ENCODE results near the gene RRP36.
A peak's percentile ranks its signal among the peaks of the same experiment; 100 is the strongest.
"Not testable (repeated sequence)": the region's sequence is repeated elsewhere in the genome, so short reads cannot be mapped to it uniquely, and the experiment has no call there.

RRP36 gene

DNA sequence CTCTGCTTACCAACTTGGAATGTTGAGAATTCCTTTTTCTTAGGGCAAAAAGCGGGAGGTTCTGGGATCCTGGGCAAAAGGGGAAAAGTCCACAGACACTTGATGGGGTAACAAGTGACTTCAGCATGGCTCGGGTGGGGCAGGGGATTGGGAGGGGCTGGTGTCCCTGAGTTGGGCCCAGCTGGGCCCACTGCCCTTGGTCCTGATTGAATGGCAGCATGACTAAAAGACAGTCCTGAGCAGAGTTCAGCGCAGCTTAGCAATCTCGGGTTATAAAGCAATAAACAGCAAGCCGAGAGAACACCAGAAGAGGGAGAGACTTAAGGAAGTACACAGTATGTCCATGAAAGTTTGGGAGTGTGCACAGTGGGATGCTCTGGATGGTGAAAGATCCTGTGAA, 31.5 kb upstream of the RRP36 start:
- DNase-seq (ENCODE audit: low spot score in 2 of 2) (no peak), ATAC-seq (no peak)
- Mint-ChIP-seq H3K4me3 (no peak overlapping the region), H3K36me3 (peaks cover 39% of the 10 kb centered on the region), H3K9me3 (no peaks in the 10 kb centered on the region), H3K27ac (peak overlapping the region; percentile 60), H3K4me1 (peaks cover 40% of the 10 kb centered on the region)

DNA sequence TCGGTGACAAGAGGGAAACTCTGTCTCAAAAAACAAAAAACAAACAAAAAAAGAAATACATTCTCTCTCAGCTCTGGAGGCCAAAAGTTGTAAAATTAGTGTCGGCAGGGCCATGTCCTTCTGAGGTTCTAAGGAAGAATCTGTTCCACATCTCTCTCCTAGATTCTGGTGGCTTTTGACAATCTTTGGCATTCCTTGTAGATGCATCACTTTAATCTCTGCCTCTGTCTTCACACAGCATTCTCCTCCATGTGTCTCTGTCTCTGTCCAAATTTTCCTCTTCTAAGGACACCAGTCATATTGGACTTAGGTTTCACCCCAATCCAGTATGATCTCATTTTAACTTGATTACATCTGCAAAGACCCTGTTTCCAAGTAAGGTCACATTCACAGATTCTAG, 28.0 kb upstream of the RRP36 start:
- H3K9me3 Mint-ChIP-seq: no peaks in the 10 kb centered on the region
- no peak for DNase-seq (ENCODE audit: low spot score in 2 of 2)
- peak overlapping the region; percentile 20 for H3K27ac Mint-ChIP-seq
- no peak overlapping the region for H3K4me3 Mint-ChIP-seq
- peaks cover 6% of the 10 kb centered on the region for H3K4me1 Mint-ChIP-seq
- no peak for ATAC-seq
- H3K36me3 Mint-ChIP-seq: peaks cover 35% of the 10 kb centered on the region

DNA sequence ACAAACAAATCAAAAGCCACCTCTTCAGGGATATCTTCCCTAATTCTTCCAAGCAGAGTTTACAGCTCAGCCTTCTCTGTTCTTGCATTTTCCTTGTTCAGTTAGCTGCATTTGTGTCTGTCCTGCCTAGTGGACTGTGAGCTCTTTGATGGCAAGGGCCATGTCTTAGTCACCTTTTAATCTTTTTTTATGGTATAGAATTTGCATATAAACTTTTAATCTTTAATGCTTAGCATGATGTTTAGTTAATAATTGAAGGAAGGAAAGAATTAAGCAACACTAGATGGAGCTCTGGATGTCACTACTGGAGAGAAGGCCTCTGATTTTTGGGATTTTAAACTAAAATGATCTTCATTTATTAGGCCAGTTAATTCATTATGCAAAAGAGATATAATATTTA, 24.9 kb upstream of the RRP36 start:
- Mint-ChIP-seq H3K4me1 (no peaks in the 10 kb centered on the region), H3K4me3 (no peak overlapping the region), H3K9me3 (no peaks in the 10 kb centered on the region), H3K27ac (no peak overlapping the region), H3K36me3 (peaks cover 11% of the 10 kb centered on the region)
- DNase-seq (ENCODE audit: low spot score in 2 of 2): no peak
- ATAC-seq: no peak

DNA sequence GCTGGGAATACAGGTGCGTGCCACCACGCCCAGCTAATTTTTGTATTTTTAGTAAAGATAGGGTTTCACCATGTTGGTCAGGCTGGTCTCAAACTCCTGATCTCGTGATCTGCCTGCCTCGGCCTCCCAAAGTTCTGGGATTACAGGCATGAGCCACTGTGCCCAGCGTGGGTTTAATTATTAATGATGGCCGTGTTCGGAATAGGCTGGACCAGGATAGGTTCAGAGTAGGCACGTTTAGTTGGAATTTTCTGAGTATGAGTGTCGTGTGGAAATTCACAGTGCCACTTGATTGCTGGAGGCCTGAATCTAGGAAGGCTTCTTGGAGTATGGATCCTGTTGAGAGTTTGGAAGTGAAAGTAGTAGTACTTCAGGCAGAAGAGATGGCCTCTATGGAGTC, 23.2 kb upstream of the RRP36 start:
- not testable (repeated sequence) for ATAC-seq; H3K4me1 Mint-ChIP-seq; H3K27ac Mint-ChIP-seq; H3K4me3 Mint-ChIP-seq; DNase-seq (ENCODE audit: low spot score in 2 of 2); H3K9me3 Mint-ChIP-seq
- H3K36me3 Mint-ChIP-seq: peaks cover 11% of the 10 kb centered on the region

DNA sequence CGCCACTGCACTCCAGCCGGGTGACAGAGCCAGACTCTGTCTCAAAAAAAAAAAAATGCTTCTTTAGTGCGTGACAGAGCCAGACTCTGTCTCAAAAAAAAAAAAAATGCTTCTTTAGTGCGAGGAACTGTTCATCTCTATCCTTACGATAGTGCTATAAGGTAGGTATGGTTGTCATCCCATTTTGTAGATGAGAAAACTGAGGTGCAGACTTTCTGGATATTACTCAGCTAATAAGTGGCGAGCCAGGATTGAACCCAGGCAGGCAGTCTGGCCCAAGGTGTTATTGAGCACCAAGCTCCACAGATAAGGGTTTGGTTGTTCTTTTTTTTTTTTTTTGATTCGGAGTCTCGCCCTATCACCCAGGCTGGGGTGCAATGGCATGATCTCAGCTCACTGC, 19.6 kb upstream of the RRP36 start:
- no peak for ATAC-seq
- Mint-ChIP-seq H3K9me3 (no peaks in the 10 kb centered on the region), H3K27ac (no peak overlapping the region)

DNA sequence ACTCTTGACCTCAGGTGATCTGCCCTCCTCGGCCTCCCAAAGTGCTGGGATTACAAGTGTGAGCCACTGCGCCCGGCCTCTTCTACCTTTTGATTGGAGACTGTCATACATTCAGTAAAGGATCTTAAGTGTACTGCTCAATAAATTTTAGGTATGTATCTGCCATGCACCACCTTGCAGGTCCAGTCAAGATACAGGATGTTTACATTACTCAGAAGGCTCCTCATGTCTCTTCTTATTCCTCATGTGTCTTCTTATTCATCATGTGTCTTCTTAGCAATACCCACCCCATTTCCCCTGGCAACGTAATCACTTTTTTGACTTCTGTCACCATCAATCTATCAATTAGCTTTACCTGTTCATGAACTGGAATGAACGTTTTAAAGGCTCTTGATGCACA, 15.6 kb upstream of the RRP36 start:
- Mint-ChIP-seq H3K9me3 (no peaks in the 10 kb centered on the region), H3K27ac (no peak overlapping the region), H3K4me3 (no peak overlapping the region), H3K36me3 (peaks cover 75% of the 10 kb centered on the region), H3K4me1 (no peaks in the 10 kb centered on the region)
- ATAC-seq (no peak), DNase-seq (ENCODE audit: low spot score in 2 of 2) (no peak)

More for the DNA sequence above, 19.6 kb upstream of the RRP36 start:
- no peak for DNase-seq (ENCODE audit: low spot score in 2 of 2)
- peaks cover 38% of the 10 kb centered on the region for H3K36me3 Mint-ChIP-seq
- H3K4me1 Mint-ChIP-seq: no peaks in the 10 kb centered on the region
- H3K4me3 Mint-ChIP-seq: no peak overlapping the region

DNA sequence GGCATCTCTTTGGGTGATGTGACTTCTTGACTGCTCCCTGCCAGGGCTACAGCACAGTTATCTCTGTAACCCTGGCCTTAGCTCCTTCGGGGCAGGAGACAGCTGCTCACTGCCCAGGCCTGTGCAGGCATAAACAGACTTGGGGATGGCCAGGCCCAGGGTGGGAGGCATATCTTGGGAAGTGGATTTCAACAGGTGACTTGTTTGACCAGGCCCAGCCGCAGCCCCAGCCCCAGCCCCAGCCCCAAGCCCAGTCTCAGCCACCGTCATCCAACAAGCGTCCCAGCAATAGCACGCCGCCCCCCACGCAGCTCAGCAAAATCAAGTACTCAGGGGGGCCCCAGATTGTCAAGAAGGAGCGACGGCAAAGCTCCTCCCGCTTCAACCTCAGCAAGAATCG, 15.2 kb upstream of the RRP36 start:
- Mint-ChIP-seq H3K9me3 (no peaks in the 10 kb centered on the region), H3K27ac (no peak overlapping the region), H3K4me3 (no peak overlapping the region), H3K36me3 (peaks cover 79% of the 10 kb centered on the region), H3K4me1 (peaks cover under 1% of the 10 kb centered on the region)
- ATAC-seq (no peak), DNase-seq (ENCODE audit: low spot score in 2 of 2) (no peak)

DNA sequence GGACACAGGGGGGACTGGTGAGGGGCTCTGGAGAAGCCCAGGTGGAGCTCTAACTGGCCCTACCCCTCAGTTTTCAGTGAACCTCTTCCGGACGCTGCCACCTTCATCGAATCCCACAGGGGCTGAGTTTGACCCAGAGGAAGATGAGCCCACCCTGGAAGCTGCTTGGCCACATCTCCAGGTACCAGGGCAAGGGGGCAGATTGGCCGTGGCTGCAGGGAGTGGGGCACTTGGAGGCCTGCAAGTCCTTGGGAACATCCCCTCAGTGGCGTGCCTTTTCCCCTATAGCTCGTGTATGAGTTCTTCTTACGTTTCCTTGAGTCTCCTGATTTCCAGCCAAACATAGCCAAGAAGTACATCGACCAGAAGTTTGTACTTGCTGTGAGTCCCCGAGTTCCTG, 14.3 kb upstream of the RRP36 start:
- H3K9me3 Mint-ChIP-seq: no peaks in the 10 kb centered on the region
- no peak overlapping the region for H3K4me3 Mint-ChIP-seq
- peak overlapping the region; percentile 58 for H3K27ac Mint-ChIP-seq

DNA sequence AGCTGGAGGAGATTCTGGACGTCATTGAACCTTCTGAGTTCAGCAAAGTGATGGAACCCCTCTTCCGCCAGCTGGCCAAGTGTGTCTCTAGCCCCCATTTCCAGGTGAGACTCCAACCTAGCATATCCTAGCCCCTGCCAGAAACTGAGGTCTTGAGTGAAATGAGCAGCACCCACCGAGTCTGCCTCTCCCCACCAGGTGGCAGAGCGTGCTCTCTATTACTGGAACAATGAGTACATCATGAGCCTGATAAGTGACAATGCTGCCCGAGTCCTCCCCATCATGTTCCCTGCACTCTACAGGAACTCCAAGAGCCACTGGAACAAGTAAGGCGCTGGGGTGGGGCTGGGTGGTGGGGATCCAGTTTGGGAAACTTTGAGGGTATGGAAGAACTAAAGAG, 12.3 kb upstream of the RRP36 start:
- H3K4me3 Mint-ChIP-seq: no peak overlapping the region
- DNase-seq (ENCODE audit: low spot score in 2 of 2) (no peak), ATAC-seq (no peak)
- peak overlapping the region; percentile 58 for H3K27ac Mint-ChIP-seq
- H3K4me1 Mint-ChIP-seq: peaks cover 27% of the 10 kb centered on the region
- no peaks in the 10 kb centered on the region for H3K9me3 Mint-ChIP-seq
- H3K36me3 Mint-ChIP-seq: peaks cover 97% of the 10 kb centered on the region

More for the DNA sequence above, 14.3 kb upstream of the RRP36 start:
- no peak for DNase-seq (ENCODE audit: low spot score in 2 of 2)
- ATAC-seq: no peak
- peaks cover 10% of the 10 kb centered on the region for H3K4me1 Mint-ChIP-seq
- H3K36me3 Mint-ChIP-seq: peaks cover 87% of the 10 kb centered on the region

DNA sequence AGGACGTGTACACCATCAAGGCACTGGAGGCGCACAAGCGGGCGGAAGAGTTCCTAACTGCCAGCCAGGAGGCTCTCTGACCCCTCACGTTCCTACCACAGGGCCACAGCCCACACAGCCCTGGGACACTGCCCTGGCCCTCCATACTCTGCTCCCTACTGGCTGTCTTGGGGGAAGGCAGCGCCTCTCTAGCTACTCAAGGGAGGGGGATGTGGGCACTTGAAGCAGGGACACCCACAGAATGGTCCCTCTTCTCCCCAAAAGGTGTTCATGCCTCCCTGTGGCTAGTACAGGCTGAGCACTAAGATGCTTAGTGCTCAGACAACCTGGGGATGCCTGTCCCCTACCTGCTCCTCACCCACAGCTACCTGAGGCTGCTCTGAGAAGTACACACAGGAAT, 10.2 kb upstream of the RRP36 start:
- ATAC-seq (no peak), DNase-seq (ENCODE audit: low spot score in 2 of 2) (no peak)
- Mint-ChIP-seq H3K4me1 (peaks cover 41% of the 10 kb centered on the region), H3K9me3 (no peaks in the 10 kb centered on the region), H3K4me3 (no peak overlapping the region), H3K36me3 (peaks cover 82% of the 10 kb centered on the region), H3K27ac (peak overlapping the region; percentile 98)

DNA sequence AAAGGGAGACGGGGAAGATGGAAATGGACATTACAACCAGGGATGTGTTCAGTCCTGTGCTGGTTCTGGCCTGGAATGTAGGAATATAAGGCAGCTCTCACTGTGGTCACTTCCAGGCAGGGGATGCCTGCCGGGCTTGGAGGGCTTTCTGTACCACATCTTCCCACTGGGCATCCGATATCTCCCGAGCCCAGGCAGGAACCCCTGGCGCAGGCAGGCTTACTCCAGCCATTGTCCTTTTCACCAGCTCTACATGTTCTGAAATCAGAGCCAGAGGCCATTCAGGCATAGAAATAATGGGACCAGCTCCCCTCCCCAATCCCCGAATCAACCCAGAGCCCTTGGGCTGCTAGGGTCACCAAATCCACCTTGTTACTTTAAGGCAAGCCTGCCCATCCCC, 9.1 kb upstream of the RRP36 start:
- peak overlapping the region; percentile 99 for H3K4me3 Mint-ChIP-seq
- H3K36me3 Mint-ChIP-seq: peaks cover 81% of the 10 kb centered on the region
- no peak for ATAC-seq
- peaks cover 53% of the 10 kb centered on the region for H3K4me1 Mint-ChIP-seq
- H3K9me3 Mint-ChIP-seq: no peaks in the 10 kb centered on the region
- peak overlapping the region; percentile 98 for H3K27ac Mint-ChIP-seq
- DNase-seq (ENCODE audit: low spot score in 2 of 2): no peak

DNA sequence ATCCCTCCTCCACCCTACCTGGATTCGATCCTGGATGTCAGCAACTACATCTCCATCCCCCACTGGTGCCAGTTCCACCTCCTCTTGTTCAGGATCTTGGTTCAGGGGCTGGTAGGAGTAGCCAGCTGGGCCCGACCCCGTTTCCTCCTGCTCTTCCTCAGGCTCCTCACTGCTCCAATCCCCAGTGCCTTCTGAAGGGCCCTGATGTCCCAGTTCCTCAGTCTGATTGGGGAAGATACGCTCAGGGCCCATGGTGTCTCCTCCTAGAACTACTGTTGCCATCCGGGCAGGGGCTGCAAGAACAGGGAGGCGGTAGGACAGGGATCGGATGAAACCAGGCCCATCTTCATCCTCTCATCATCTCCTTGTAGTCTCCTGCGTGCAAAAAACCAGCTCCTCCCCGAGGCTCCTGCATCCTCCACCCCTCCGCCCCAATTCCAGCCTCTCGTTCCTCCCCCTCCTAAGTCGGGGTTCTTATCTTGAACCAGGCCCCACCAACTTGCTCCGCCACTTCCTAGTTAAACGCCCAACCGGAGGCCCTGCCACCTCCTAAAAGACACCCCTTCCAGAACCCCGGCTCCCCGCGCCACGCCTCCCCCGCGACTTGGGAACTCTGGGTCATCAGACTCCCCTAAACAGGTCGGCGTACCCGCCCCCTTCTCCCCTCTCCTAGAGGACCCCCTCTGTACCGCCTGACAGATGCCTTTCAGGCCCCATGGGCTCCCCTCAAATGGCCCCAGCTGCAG, 8.2 kb upstream of the RRP36 start:
- Mint-ChIP-seq H3K27ac (peak overlapping the region; percentile 98), H3K9me3 (no peaks in the 10 kb centered on the region), H3K4me1 (peaks cover 62% of the 10 kb centered on the region), H3K4me3 (peak overlapping the region; percentile 99), H3K36me3 (peaks cover 83% of the 10 kb centered on the region)
- no peak for DNase-seq (ENCODE audit: low spot score in 2 of 2)
- ATAC-seq: peak; percentile 48

DNA sequence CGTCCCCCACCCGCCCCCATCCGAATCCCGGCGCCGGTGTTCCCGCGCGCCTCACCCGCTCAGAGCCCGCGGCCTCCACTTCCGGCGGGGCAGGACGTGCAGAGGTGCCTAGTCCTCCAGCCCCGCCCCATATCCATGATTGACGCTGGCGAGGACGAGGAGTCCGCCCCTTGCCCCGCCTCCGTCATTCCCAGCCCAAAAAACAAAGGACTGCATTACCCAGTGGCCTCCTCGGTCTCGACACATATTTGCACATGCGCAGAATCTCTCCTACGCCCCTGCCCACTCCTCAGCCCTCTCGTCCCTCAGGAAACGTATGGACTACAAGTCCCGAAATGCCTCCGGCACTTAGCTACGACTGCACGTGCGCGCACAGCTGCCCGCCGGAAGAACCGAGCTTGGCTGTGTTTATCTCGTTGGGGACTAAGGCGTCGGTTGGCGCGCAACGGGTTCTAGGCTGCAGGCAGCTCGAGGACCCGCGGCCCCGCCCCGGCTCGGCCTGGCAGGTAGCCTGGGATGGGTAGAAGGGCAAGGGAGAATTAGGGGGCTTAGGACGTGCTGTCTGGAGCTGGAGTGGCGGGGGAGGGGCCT, 7.5 kb upstream of the RRP36 start, which contains the start of the genes KLHDC3 and MEA1:
Gene KLHDC3, plus strand, starts transcription at position 407 of the 591 bp plus-strand sequence. CDS start 2,944 bp downstream, outside the sequence.
Gene MEA1, minus strand, starts transcription at position 104 of the 591 bp plus-strand sequence. CDS start 133 bp downstream, outside the sequence.
- DNase-seq (ENCODE audit: low spot score in 2 of 2) (peak; percentile 84 to 98), ATAC-seq (peak; percentile 94)
- H3K4me1 Mint-ChIP-seq: peaks cover 62% of the 10 kb centered on the region
- no peaks in the 10 kb centered on the region for H3K9me3 Mint-ChIP-seq
- peak within 1 kb of the TSS; percentile 98 for H3K27ac Mint-ChIP-seq
- H3K36me3 Mint-ChIP-seq: peaks cover 84% of the 10 kb centered on the region
- peak within 1 kb of the TSS; percentile 99 for H3K4me3 Mint-ChIP-seq

DNA sequence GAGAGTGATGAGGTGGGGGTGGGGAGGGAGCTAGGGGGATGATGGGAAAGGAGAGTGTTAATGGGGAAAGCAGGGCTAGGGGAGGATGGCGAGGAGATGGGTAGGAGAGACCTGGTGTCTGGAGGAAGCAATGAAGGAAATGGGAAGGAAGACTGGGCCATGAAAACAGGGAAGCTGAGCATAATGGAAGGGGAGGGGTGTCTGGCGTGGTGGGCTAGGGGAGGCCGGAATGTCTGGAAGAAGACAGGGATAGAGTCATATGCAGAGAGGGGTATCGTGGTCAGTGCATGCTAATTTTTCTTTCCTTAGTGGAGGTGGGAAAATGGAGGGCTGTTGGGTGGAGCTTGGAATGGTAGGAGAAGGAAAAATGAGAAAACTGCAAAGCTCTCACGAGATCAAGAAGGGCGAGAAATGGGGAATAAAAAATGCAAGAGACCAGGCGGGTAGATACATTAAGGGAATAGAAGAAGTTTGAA, 7.0 kb upstream of the RRP36 start:
- no peak for DNase-seq (ENCODE audit: low spot score in 2 of 2)

DNA sequence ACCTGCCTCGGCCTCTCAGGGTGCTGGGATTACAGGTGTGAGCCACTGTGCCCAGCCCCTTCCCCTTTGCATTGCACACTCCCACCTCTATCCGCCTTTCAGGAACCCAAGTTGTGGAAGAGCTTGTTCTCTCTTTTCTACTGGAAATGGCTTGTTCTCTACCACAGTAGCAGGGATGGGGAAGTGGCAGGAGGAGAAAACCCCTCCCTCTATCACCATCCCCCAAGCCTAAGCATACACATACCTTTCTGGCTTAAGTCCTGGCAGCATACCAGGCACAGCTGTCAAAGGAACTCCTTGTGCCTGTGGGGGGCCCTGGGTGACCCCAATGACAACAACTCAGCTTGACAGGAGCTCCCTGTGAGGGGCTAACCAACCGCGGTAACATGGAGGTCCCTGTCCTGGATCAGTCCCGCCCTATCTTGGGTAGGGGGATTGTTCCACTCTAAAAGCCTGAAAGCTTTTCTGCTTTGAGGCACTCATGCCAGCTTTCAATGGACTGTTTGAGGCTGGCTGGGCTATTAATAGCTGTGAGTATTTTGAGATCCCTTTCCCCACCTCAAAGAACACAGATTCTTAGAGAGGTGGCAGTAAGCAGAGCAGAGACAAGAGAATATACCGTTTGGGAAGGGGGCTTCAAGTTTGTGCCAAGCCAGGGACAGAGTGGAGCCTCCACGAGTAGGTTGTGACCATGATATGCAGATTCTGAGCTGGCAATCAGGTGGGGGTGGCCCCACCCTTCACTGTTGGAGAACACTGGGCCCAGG, 5.1 kb upstream of the RRP36 start:
- Mint-ChIP-seq H3K27ac (peak overlapping the region; percentile 80), H3K4me3 (peak overlapping the region; percentile 39), H3K36me3 (peaks cover 80% of the 10 kb centered on the region), H3K9me3 (no peaks in the 10 kb centered on the region), H3K4me1 (peaks cover 69% of the 10 kb centered on the region)
- no peak for ATAC-seq
- DNase-seq (ENCODE audit: low spot score in 2 of 2): no peak

More for the DNA sequence above, 7.0 kb upstream of the RRP36 start:
- no peaks in the 10 kb centered on the region for H3K9me3 Mint-ChIP-seq
- no peak for ATAC-seq
- H3K36me3 Mint-ChIP-seq: peaks cover 84% of the 10 kb centered on the region
- H3K27ac Mint-ChIP-seq: peak overlapping the region; percentile 98
- H3K4me1 Mint-ChIP-seq: peaks cover 62% of the 10 kb centered on the region
- peak overlapping the region; percentile 99 for H3K4me3 Mint-ChIP-seq

All from stimulated activated effector memory CD8-positive, alpha-beta T cell treated with anti-CD3 and anti-CD28 coated beads, Interleukin-12 subunit alpha, Interleukin-12 subunit beta, amount 100 ng/mL, for 72 hours (primary cell).